Myocyte (in vitro differentiated cells): Measurements from ENCODE around the gene RELN. TPM values are rescaled to one million over a fixed set of nuclear protein-coding genes. Genes with fewer than 3 reads are reported as not detected.

ENCODE experiments used
- total RNA-seq: library from RNA; depleted of rRNA; stranded (reverse); fragments of >200 nt; gene quantifications from 2 replicates; pipeline ENCODE4 v1.2.3, GENCODE V29; 2014

Gene RELN
- total RNA-seq, 1 donor from 2014 or later, result 0.13 TPM

Other genes starting within 250 kb of the RELN start
- gene ORC5, start 218.4 kb upstream of the RELN start, total RNA-seq, result 18.7 and 34.4 TPM in 2 replicates